ENCODE measurements around the gene SHOX. TPM values are rescaled to one million over a fixed set of nuclear protein-coding genes. Genes with fewer than 3 reads are reported as not detected.

The SHOX gene
- total and polyA plus RNA-seq, 2 experiments from 2014 or later: not detected

DNA sequence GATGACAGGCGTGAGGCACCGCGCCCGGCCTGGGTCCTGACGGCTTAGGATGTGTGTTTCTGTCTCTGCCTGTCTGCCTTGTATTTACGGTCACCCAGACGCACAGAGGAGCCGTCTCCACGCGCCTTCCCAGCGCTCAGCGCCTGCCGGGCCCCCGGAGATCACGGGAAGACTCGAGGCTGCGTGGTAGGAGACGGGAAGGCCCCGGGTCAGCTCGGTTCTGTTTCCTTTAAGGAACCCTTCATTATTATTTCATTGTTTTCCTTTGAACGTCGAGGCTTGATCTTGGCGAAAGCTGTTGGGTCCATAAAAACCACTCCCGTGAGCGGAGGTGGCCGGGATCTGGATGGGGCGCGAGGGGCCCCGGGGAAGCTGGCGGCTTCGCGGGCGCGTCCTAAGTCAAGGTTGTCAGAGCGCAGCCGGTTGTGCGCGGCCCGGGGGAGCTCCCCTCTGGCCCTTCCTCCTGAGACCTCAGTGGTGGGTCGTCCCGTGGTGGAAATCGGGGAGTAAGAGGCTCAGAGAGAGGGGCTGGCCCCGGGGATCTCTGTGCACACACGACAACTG is 1.3 kb downstream of the SHOX start:
- no peak for DNase-seq
- no peaks in the 10 kb centered on the region for H3K9me2 ChIP-seq (ENCODE audit: insufficient read depth)
- H2AFZ ChIP-seq: no peak overlapping the region
- H3K9ac ChIP-seq: no peak overlapping the region
- no peaks in the 10 kb centered on the region for H3K4me1 ChIP-seq (ENCODE audit: insufficient read depth)
- no peak overlapping the region for H3K4me2 ChIP-seq (ENCODE audit: unreplicated experiment)
- no peaks in the 10 kb centered on the region for H3K36me3 ChIP-seq (ENCODE audit: low read depth)
- no peaks in the 10 kb centered on the region for H3K79me2 ChIP-seq (ENCODE audit: insufficient read depth)
- no peak for TF ChIP-seq EZH2phosphoT487 (IDR thresholded peaks at IDR 0.05; ENCODE audit: insufficient read depth, low read depth)
- TF ChIP-seq EZH2 (IDR thresholded peaks at IDR 0.05; ENCODE audit: insufficient read depth, poor library complexity, severe bottlenecking): no peak
- H3K27me3 ChIP-seq (replicated peaks; ENCODE audit: insufficient read depth): no peaks in the 10 kb centered on the region
- no peak overlapping the region for H3K27ac ChIP-seq
- H4K20me1 ChIP-seq (ENCODE audit: insufficient read depth): no peaks in the 10 kb centered on the region
- no peaks in the 10 kb centered on the region for H3K9me3 ChIP-seq (ENCODE audit: low read depth)
- in situ Hi-C loops (cut with MboI): no loop called here
- WGBS, 2 experiments (ENCODE audit: low coverage in 1 of 2, low lambda C conversion rate in 2 of 2, missing lambda C conversion rate in 2 of 2): 5 to 11% methylated on average over 32 to 44 of the region's 44 CpGs
- H3K4me3 ChIP-seq: no peak overlapping the region
- H3F3A ChIP-seq (ENCODE audit: insufficient read depth): no peaks in the 10 kb centered on the region

- Histone ChIP-seq H3K27me3 (replicated peaks; ENCODE audit: insufficient read depth) (no peaks in the 10 kb centered on the region), H3K79me2 (ENCODE audit: insufficient read depth) (no peaks in the 10 kb centered on the region), H2AFZ (no peak overlapping the region), H3K4me2 (ENCODE audit: unreplicated experiment) (no peak overlapping the region), H4K20me1 (ENCODE audit: insufficient read depth) (no peaks in the 10 kb centered on the region), H3K4me3 (no peak overlapping the region), H3K4me1 (ENCODE audit: insufficient read depth) (no peaks in the 10 kb centered on the region), H3K27ac (no peak overlapping the region), H3K9ac (no peak overlapping the region), H3F3A (ENCODE audit: insufficient read depth) (no peaks in the 10 kb centered on the region), H3K36me3 (ENCODE audit: low read depth) (no peaks in the 10 kb centered on the region), H3K9me3 (ENCODE audit: low read depth) (no peaks in the 10 kb centered on the region), H3K9me2 (ENCODE audit: insufficient read depth) (no peaks in the 10 kb centered on the region)
- no peak for TF ChIP-seq EZH2 (IDR thresholded peaks at IDR 0.05; ENCODE audit: insufficient read depth, poor library complexity, severe bottlenecking)
- TF ChIP-seq EZH2phosphoT487 (IDR thresholded peaks at IDR 0.05; ENCODE audit: insufficient read depth, low read depth): no peak
- DNase-seq: no peak
- WGBS, 2 experiments (ENCODE audit: low coverage in 1 of 2, low lambda C conversion rate in 2 of 2, missing lambda C conversion rate in 2 of 2): 22% methylated on average over 30 of the region's 30 CpGs
- in situ Hi-C loops (cut with MboI): no loop called here
These were observed 1.9 kb downstream of the SHOX start for GRCh38 chrX:632366-633042.

DNA sequence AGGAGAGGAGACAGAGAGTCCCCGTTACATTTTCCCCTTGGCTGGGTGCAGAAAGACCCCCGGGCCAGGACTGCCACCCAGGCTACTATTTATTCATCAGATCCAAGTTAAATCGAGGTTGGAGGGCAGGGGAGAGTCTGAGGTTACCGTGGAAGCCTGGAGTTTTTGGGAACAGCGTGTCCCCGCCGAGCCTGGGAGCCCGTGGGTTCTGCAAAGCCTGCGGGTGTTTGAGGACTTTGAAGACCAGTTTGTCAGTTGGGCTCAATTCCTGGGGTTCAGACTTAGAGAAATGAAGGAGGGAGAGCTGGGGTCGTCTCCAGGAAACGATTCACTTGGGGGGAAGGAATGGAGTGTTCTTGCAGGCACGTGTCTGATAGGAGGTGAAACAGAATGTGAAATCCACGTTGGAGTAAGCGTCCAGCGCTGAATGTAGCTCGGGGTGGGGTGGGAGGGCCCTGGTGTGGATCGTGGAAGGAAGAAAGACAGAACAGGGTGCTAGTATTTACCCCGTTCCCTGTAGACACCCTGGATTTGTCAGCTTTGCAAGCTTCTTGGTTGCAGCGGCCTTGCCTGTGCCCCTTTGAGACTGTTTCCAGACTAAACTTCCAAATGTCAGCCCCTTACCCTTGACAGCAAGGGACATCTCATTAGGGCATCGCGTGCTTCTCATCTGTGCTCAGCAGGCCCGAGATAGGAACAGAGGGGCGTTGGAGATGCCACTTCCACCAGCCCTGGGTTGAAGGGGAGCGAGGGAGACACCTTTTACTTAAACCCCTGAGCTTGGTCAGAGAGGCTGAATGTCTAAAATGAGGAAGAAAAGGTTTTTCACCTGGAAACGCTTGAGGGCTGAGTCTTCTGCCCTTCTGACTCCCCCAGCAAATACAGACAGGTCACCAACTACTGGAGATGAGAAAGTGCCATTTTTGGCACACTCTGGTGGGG is 2.7 kb downstream of the SHOX start:
- Histone ChIP-seq H3K4me1 (ENCODE audit: insufficient read depth) (no peaks in the 10 kb centered on the region), H4K20me1 (ENCODE audit: insufficient read depth) (no peaks in the 10 kb centered on the region), H3K9me2 (ENCODE audit: insufficient read depth) (no peaks in the 10 kb centered on the region), H3K9ac (no peak overlapping the region), H3K4me3 (no peak overlapping the region), H3F3A (ENCODE audit: insufficient read depth) (no peaks in the 10 kb centered on the region), H3K9me3 (ENCODE audit: low read depth) (no peaks in the 10 kb centered on the region), H3K36me3 (ENCODE audit: low read depth) (no peaks in the 10 kb centered on the region), H2AFZ (no peak overlapping the region), H3K27me3 (replicated peaks; ENCODE audit: insufficient read depth) (no peaks in the 10 kb centered on the region), H3K4me2 (ENCODE audit: unreplicated experiment) (no peak overlapping the region), H3K79me2 (ENCODE audit: insufficient read depth) (no peaks in the 10 kb centered on the region), H3K27ac (no peak overlapping the region)
- in situ Hi-C loops (cut with MboI): no loop called here
- DNase-seq: no peak
- WGBS, 2 experiments (ENCODE audit: low coverage in 1 of 2, low lambda C conversion rate in 2 of 2, missing lambda C conversion rate in 2 of 2): 30 to 34% methylated on average over 25 of the region's 25 CpGs
- TF ChIP-seq EZH2phosphoT487 (IDR thresholded peaks at IDR 0.05; ENCODE audit: insufficient read depth, low read depth): no peak
- no peak for TF ChIP-seq EZH2 (IDR thresholded peaks at IDR 0.05; ENCODE audit: insufficient read depth, poor library complexity, severe bottlenecking)
